Adipocyte (in vitro differentiated cells): ENCODE data around the gene FAM9C.

Experiments used
- DNase-seq: peaks from one replicate; pipeline ENCODE4 v3.0.0-alpha.2; 2015; ENCODE audit warnings: low read depth
- H3K27me3 ChIP-seq: replicated peaks from 2 replicates; pipeline ENCODE4 v1.7.0; 2013; ENCODE audit warnings: mild to moderate bottlenecking, low read length, moderate library complexity; ENCODE audit not compliant: control insufficient read depth, insufficient read depth
- H3K36me3 ChIP-seq: 2 replicates; pipeline ENCODE4 v1.7.0; 2013; ENCODE audit warnings: low read length, mild to moderate bottlenecking, moderate library complexity; ENCODE audit not compliant: control insufficient read depth, insufficient read depth, severe bottlenecking
- H3K4me1 ChIP-seq: 2 replicates; pipeline ENCODE4 v1.7.0; 2013; ENCODE audit warnings: mild to moderate bottlenecking, low read length, moderate library complexity; ENCODE audit not compliant: control insufficient read depth, insufficient read depth
- H3K4me3 ChIP-seq: 2 replicates; pipeline ENCODE4 v1.7.0; 2013; ENCODE audit warnings: mild to moderate bottlenecking, low read length, moderate library complexity
- H3K9ac ChIP-seq: 2 replicates; pipeline ENCODE4 v1.7.0; 2013; ENCODE audit warnings: mild to moderate bottlenecking, low read length, moderate library complexity
- H3K9me3 ChIP-seq: 2 replicates; pipeline ENCODE4 v1.7.0; 2013; ENCODE audit warnings: mild to moderate bottlenecking, low read length, moderate library complexity; ENCODE audit not compliant: control insufficient read depth

FAM9C gene

DNA sequence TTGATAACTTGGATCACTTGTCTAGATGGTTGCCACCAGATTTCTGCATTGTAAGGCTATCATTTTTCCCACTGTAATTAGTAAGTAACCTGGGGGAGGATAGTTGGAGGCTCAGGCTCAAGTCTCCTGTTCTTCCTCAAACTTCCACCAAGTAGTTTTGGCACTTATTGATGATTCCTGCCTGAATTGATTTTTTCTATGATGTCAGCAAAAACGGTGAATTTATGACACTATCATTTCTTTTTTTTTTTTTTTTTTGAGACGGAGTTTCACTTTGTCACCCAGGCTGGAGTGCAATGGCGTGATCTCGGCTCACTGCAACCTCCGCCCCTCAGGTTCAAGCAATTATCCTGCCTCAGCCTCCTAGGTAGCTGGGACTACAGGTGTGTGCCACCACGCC lies 57.1 kb downstream of the FAM9C start:
- Histone ChIP-seq H3K4me3 (no peak overlapping the region), H3K27me3 (peaks cover 6% of the 10 kb centered on the region)
- no peak for DNase-seq

GRCh38 chrX:12986886-12987285 lies 57.5 kb downstream of the FAM9C start:
- no peak overlapping the region for H3K4me3 ChIP-seq
- H3K9me3 ChIP-seq = no peaks in the 10 kb centered on the region
- H3K27me3 ChIP-seq = peaks cover 6% of the 10 kb centered on the region
- no peak for DNase-seq
- no peaks in the 10 kb centered on the region for H3K4me1 ChIP-seq
- no peaks in the 10 kb centered on the region for H3K36me3 ChIP-seq
- H3K9ac ChIP-seq = no peak overlapping the region

More for the DNA sequence above, 57.1 kb downstream of the FAM9C start:
- Histone ChIP-seq H3K9ac (no peak overlapping the region), H3K9me3 (no peaks in the 10 kb centered on the region), H3K36me3 (no peaks in the 10 kb centered on the region), H3K4me1 (no peaks in the 10 kb centered on the region)

DNA sequence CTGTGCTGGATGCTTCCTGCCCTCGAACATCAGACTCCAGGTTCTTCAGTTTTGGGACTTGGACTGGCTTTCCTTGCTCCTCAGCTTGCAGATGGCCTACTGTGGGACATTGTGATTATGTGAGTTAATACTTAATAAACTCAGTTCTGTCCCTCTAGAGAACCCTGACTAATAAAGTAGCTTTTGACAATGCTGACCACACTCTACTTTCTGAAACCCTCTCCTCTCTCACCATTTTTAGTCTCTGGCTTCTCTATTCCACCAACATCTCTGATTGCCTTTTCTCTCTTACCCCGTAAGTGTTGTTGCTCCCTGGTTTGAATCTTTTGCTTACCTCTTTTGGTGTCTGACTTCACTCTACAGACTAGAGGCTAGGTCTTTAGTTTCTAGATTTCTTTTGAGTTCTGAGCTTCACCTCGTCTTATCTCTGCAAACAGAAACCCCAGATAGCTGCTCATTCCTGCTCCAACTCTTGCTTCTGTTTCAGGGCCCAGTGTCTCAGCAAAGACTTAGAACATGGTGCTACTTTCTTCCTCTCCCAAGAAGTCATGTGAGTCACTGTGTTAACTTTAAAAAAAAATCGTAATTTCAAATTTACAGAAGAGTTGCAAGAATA lies 58.1 kb downstream of the FAM9C start:
- Histone ChIP-seq H3K27me3 (peaks cover 3% of the 10 kb centered on the region), H3K36me3 (no peaks in the 10 kb centered on the region), H3K9me3 (no peaks in the 10 kb centered on the region), H3K4me3 (no peak overlapping the region), H3K9ac (no peak overlapping the region), H3K4me1 (no peaks in the 10 kb centered on the region)
- DNase-seq = no peak
